Liver (tissue), 3 donors: ENCODE data around the gene GBGT1.

ENCODE experiments used
- CTCF ChIP-seq: fragments of 150-350 bp; IDR thresholded peaks from 2 replicates; pipeline ENCODE4 v1.5.1; 2017; ENCODE audit warnings: improper control_type of control experiment, low read depth, low read length; ENCODE audit not compliant: missing input control
- GABPA ChIP-seq, 2 donors: IDR thresholded peaks in 1 of 2; conservative IDR thresholded peaks in 1 of 2; 2 replicates each; pipeline ENCODE4 v1.6.1; 2016; ENCODE audit warnings: antibody characterized with exemption in 2 of 2, mild to moderate bottlenecking in 1 of 2, moderate library complexity in 1 of 2
- JUND ChIP-seq, 2 donors: IDR thresholded peaks; 2 replicates each; pipeline ENCODE4 v1.6.1; 2016; ENCODE audit warnings: antibody characterized with exemption in 2 of 2
- RAD21 ChIP-seq, 2 donors: IDR thresholded peaks; 2 replicates each; pipeline ENCODE4 v1.6.1; 2016; ENCODE audit warnings: antibody characterized with exemption in 2 of 2, mild to moderate bottlenecking in 2 of 2
- SP1 ChIP-seq: IDR thresholded peaks from 2 replicates; pipeline ENCODE4 v1.6.1; 2018; ENCODE audit warnings: antibody characterized with exemption, mild to moderate bottlenecking
- donor health status: healthy.
- donor health status: healthy.

- TF ChIP-seq CTCF, result no peak
- TF ChIP-seq SP1, result no peak
- no peak for TF ChIP-seq GABPA (IDR thresholded peaks at IDR 0.05 in 1 of 2, conservative IDR thresholded peaks at IDR 0.05 in 1 of 2)
- TF ChIP-seq RAD21 (IDR thresholded peaks at IDR 0.05), result no peak
- no peak for TF ChIP-seq JUND (IDR thresholded peaks at IDR 0.05)
Measured at GRCh38 chr9:133119846-133120500, 43.7 kb downstream of the GBGT1 start.
